HepG2 (cell line): ENCODE measurements around the gene CENPB. TPM values are rescaled to one million over a fixed set of nuclear protein-coding genes. Genes with fewer than 3 reads are reported as not detected.
A peak's percentile ranks its signal among the peaks of the same experiment; 100 is the strongest.

Experiments
- ARNT ChIP-seq: fragments of 450-650 bp; IDR thresholded peaks from 2 replicates; pipeline ENCODE4 v1.6.1; 2017
- ATAD3A ChIP-seq: sonication (generic); formaldehyde crosslinking; IDR thresholded peaks from 2 replicates; pipeline ENCODE4 v1.4.0; 2020; ENCODE audit warnings: missing genetic modification reagents
- ATF1 ChIP-seq: IDR thresholded peaks from 2 replicates; pipeline ENCODE4 v1.6.1; 2016; ENCODE audit warnings: mild to moderate bottlenecking, control low read depth
- FOXA1 ChIP-seq, 2 experiments: fragments of 450-650 bp in 1 of 2; sonication (generic) in 1 of 2; formaldehyde crosslinking in 1 of 2; IDR thresholded peaks; 2 replicates each; pipeline versions ENCODE4 v1.4.0 to v1.6.1; 2016 to 2020; ENCODE audit warnings: missing genetic modification reagents in 1 of 2
- GZF1 ChIP-seq: sonication (generic); formaldehyde crosslinking; IDR thresholded peaks from 2 replicates; pipeline ENCODE4 v1.5.1; 2020; ENCODE audit warnings: mild to moderate bottlenecking, missing genetic modification reagents
- MAFG ChIP-seq: sonication (generic); formaldehyde crosslinking; IDR thresholded peaks from 2 replicates; pipeline ENCODE4 v1.5.1; 2020; ENCODE audit warnings: mild to moderate bottlenecking, missing genetic modification reagents
- RXRA ChIP-seq: sonication (generic); formaldehyde crosslinking; IDR thresholded peaks from 2 replicates; pipeline ENCODE4 v1.5.1; 2020; ENCODE audit warnings: missing genetic modification reagents
- SMARCC2 ChIP-seq: fragments of 450-650 bp; IDR thresholded peaks from 2 replicates; pipeline ENCODE4 v1.6.1; 2017; ENCODE audit warnings: antibody characterized with exemption, mild to moderate bottlenecking
- ZNF569 ChIP-seq: sonication (generic); formaldehyde crosslinking; IDR thresholded peaks from 2 replicates; pipeline ENCODE4 v1.5.0; 2020; ENCODE audit warnings: mild to moderate bottlenecking, missing genetic modification reagents, moderate library complexity, borderline replicate concordance
- ZNF781 ChIP-seq: sonication (generic); formaldehyde crosslinking; IDR thresholded peaks from 2 replicates; pipeline ENCODE4 v1.5.1; 2020; ENCODE audit warnings: borderline replicate concordance, mild to moderate bottlenecking, missing genetic modification reagents; ENCODE audit errors: not compliant biosample characterization
- ZSCAN21 ChIP-seq: sonication (generic); formaldehyde crosslinking; IDR thresholded peaks from 2 replicates; pipeline ENCODE4 v1.8.0; 2022; ENCODE audit warnings: mild to moderate bottlenecking, missing genetic modification reagents, moderate library complexity, borderline replicate concordance
- polyA plus RNA-seq, 8 experiments: library from polyadenylated mRNA; depleted of rRNA in 3 of 8; stranded (reverse) in 7 of 8; unstranded in 1 of 8; fragments of >200 nt; fragmentation: Illumina TruSeq in 4 of 8; extraction: Trizol in 4 of 8; gene quantifications; 2 replicates each; pipeline versions ENCODE4 v1.2.1 to v1.2.3, GENCODE V29; 2011 to 2016; ENCODE audit warnings: low read depth in 4 of 8, missing spikeins in 1 of 8, mixed read lengths in 1 of 8; ENCODE audit not compliant: insufficient read depth in 1 of 8
- total RNA-seq, 5 experiments: library from RNA; depleted of rRNA; stranded (reverse); fragments of >200 nt; fragmentation: Illumina TruSeq; extraction: Trizol; gene quantifications; 2 replicates each; pipeline ENCODE4 v1.2.3, GENCODE V29; 2016; ENCODE audit warnings: low read depth in 1 of 5
- TF ChIP-seq, protein P1 (sequence below): sonication (generic); formaldehyde crosslinking; IDR thresholded peaks from 2 replicates; pipeline ENCODE4 v1.5.1; 2020; ENCODE audit warnings: mild to moderate bottlenecking, missing genetic modification reagents, moderate library complexity
- TF ChIP-seq, protein P2 (sequence below): IDR thresholded peaks from 2 replicates; pipeline ENCODE4 v1.4.0; 2020; ENCODE audit warnings: mild to moderate bottlenecking, missing genetic modification reagents
- TF ChIP-seq, protein P3 (sequence below), 2 experiments: sonication (generic) in 1 of 2; formaldehyde crosslinking in 1 of 2; IDR thresholded peaks; 2 replicates each; pipeline versions ENCODE4 v1.6.1 to v1.9.0; 2014 to 2022; ENCODE audit warnings: antibody characterized with exemption in 1 of 2, borderline replicate concordance in 1 of 2, inconsistent platforms in 1 of 2, low read depth in 1 of 2, missing genetic modification reagents in 1 of 2
- TF ChIP-seq, protein P4 (sequence below): sonication (generic); formaldehyde crosslinking; IDR thresholded peaks from 2 replicates; pipeline ENCODE4 v1.5.0; 2020; ENCODE audit warnings: missing genetic modification reagents

CENPB gene
- total and polyA plus RNA-seq, 2 of the 13 experiments (the other 11 are each of a cell fraction or from before 2014, with no cell fraction given) = 10.4 to 54.5 TPM

DNA sequence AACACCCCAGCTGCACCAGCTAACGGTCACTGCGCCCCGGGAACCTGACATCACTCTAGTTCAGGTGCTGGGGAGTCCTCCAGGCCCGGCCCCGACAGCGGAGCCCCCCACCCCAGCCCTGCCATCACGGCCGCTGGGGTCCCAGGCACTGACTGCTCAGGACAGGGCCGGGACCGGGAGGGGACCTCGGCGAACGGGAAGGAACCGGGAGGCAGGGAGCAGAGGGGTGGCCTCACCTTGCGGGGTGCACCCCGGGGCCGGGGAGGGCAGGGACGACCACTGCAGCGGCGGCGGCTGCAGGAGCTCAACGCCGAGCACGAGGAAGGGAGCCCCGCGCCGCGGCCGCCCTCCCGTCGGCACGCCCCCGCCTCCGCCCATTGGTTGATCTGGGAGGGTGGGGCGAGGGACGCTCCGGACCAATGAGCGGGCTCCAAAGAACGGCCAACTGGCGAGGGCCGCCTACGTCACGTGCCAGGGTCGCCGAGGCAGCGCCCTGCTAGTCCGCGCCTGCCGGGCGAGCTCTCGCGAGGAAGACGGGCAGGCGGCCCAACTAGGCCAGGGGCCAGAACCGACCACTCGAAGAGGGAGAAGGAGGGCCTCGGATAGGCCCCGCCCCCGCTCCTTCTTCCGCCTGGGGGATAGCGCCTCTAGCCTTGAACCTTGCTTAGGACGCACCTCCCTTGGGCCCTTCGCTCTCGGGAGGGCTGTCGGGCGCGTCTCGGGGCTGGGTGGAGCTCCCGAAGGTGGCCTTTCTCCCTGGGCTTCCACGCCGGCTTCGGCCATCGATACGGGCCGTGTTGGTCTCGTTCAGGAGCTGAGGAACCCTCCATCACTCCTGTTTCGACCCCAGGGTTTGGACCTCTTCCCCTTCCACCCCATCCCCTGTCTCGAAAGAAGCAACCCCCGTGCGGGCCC is 18.9 kb downstream of the CENPB start, which contains the start of gene ADISSP (continued):
- TF ChIP-seq, protein P1, sequence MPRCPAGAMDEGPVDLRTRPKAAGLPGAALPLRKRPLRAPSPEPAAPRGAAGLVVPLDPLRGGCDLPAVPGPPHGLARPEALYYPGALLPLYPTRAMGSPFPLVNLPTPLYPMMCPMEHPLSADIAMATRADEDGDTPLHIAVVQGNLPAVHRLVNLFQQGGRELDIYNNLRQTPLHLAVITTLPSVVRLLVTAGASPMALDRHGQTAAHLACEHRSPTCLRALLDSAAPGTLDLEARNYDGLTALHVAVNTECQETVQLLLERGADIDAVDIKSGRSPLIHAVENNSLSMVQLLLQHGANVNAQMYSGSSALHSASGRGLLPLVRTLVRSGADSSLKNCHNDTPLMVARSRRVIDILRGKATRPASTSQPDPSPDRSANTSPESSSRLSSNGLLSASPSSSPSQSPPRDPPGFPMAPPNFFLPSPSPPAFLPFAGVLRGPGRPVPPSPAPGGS (CRISPR knock-in tag) = peak; percentile 90; the same call in 1 of the 2 replicates
- TF ChIP-seq ZSCAN21 (CRISPR knock-in tag) (peak; percentile 98), GZF1 (CRISPR knock-in tag) (no peak), ATF1 (CRISPR knock-in tag) (no peak), ZNF781 (CRISPR knock-in tag) (no peak), ZNF569 (CRISPR knock-in tag) (peak; percentile 81; the same call in 1 of the 2 replicates), ATAD3A (CRISPR knock-in tag) (peak; percentile 83; the same call in 1 of the 2 replicates), RXRA (CRISPR knock-in tag) (peak; percentile 90), MAFG (CRISPR knock-in tag) (no peak), SMARCC2 (no peak), FOXA1 (IDR thresholded peaks at IDR 0.05) (no peak), FOXA1 (CRISPR knock-in tag; IDR thresholded peaks at IDR 0.05) (peak; percentile 4), ARNT (no peak)
- TF ChIP-seq, protein P2, sequence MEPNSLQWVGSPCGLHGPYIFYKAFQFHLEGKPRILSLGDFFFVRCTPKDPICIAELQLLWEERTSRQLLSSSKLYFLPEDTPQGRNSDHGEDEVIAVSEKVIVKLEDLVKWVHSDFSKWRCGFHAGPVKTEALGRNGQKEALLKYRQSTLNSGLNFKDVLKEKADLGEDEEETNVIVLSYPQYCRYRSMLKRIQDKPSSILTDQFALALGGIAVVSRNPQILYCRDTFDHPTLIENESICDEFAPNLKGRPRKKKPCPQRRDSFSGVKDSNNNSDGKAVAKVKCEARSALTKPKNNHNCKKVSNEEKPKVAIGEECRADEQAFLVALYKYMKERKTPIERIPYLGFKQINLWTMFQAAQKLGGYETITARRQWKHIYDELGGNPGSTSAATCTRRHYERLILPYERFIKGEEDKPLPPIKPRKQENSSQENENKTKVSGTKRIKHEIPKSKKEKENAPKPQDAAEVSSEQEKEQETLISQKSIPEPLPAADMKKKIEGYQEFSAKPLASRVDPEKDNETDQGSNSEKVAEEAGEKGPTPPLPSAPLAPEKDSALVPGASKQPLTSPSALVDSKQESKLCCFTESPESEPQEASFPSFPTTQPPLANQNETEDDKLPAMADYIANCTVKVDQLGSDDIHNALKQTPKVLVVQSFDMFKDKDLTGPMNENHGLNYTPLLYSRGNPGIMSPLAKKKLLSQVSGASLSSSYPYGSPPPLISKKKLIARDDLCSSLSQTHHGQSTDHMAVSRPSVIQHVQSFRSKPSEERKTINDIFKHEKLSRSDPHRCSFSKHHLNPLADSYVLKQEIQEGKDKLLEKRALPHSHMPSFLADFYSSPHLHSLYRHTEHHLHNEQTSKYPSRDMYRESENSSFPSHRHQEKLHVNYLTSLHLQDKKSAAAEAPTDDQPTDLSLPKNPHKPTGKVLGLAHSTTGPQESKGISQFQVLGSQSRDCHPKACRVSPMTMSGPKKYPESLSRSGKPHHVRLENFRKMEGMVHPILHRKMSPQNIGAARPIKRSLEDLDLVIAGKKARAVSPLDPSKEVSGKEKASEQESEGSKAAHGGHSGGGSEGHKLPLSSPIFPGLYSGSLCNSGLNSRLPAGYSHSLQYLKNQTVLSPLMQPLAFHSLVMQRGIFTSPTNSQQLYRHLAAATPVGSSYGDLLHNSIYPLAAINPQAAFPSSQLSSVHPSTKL = peak; percentile 43; the same call in 1 of the 2 replicates
- TF ChIP-seq, protein P3, sequence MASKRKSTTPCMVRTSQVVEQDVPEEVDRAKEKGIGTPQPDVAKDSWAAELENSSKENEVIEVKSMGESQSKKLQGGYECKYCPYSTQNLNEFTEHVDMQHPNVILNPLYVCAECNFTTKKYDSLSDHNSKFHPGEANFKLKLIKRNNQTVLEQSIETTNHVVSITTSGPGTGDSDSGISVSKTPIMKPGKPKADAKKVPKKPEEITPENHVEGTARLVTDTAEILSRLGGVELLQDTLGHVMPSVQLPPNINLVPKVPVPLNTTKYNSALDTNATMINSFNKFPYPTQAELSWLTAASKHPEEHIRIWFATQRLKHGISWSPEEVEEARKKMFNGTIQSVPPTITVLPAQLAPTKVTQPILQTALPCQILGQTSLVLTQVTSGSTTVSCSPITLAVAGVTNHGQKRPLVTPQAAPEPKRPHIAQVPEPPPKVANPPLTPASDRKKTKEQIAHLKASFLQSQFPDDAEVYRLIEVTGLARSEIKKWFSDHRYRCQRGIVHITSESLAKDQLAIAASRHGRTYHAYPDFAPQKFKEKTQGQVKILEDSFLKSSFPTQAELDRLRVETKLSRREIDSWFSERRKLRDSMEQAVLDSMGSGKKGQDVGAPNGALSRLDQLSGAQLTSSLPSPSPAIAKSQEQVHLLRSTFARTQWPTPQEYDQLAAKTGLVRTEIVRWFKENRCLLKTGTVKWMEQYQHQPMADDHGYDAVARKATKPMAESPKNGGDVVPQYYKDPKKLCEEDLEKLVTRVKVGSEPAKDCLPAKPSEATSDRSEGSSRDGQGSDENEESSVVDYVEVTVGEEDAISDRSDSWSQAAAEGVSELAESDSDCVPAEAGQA (IDR thresholded peaks at IDR 0.05; ENCODE audit: low read depth) = no peak; the same call in 1 of the 2 replicates
- TF ChIP-seq, protein P3 (CRISPR knock-in tag; IDR thresholded peaks at IDR 0.05; ENCODE audit: borderline replicate concordance) = no peak; the same call in 1 of the 2 replicates
- TF ChIP-seq, protein P4, sequence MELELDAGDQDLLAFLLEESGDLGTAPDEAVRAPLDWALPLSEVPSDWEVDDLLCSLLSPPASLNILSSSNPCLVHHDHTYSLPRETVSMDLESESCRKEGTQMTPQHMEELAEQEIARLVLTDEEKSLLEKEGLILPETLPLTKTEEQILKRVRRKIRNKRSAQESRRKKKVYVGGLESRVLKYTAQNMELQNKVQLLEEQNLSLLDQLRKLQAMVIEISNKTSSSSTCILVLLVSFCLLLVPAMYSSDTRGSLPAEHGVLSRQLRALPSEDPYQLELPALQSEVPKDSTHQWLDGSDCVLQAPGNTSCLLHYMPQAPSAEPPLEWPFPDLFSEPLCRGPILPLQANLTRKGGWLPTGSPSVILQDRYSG (CRISPR knock-in tag) = peak; percentile 92; the same call in 1 of the 2 replicates
